Measurements from ENCODE around the gene TMEM212.

DNA sequence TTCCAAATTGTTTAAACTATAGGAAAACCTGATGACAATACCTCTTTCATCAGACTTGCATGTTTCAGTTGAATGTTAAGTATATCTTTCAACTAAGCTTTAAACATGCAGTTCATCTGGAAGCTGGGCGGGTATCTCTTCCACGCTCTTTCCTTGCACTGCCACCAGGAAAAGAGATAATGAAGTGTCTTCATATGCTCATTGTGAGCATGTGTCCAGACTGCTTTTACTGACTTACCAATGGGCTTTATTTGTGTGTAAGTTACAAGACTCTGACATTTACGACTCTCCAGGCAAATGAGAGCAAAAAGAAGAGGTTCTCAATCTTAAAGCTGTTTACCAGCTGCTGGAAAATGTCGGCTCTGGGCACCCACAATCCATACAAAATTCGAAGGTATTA is 52.8 kb downstream of the TMEM212 start:
- no peak for TF ChIP-seq JUN (IDR thresholded peaks at IDR 0.05; ENCODE audit: borderline replicate concordance, insufficient read depth, insufficient read length, low read depth)
- TF ChIP-seq POLR2A (IDR thresholded peaks at IDR 0.05; ENCODE audit: low read depth, low read length), result no peak
- TF ChIP-seq CTCF (IDR thresholded peaks at IDR 0.05; ENCODE audit: extremely low read depth in 1 of 2, insufficient read depth in 1 of 2, low read depth in 1 of 2, low read length in 2 of 2), result no peak
- TF ChIP-seq MAX (IDR thresholded peaks at IDR 0.05; ENCODE audit: insufficient read depth, insufficient read length), result no peak
- no peak for TF ChIP-seq FOS (IDR thresholded peaks at IDR 0.05; ENCODE audit: borderline replicate concordance, insufficient read depth, low read length)
- no peak for TF ChIP-seq POLR2AphosphoS5 (IDR thresholded peaks at IDR 0.05; ENCODE audit: insufficient read depth, low read depth, low read length)
- TF ChIP-seq EZH2 (IDR thresholded peaks at IDR 0.05; ENCODE audit: borderline replicate concordance, low read depth, low read length, severe bottlenecking), result no peak

All from endothelial cell of umbilical vein (primary cell).